Fibroblast of lung (primary cell): ENCODE results near the gene KCNE3. TPM values are rescaled to one million over a fixed set of nuclear protein-coding genes. Genes with fewer than 3 reads are reported as not detected.

Source experiments
- DNase-seq, 2 donors: peaks; one replicate each; pipeline versions ENCODE4 v3.0.0 to v3.0.0-alpha.2; 2010; ENCODE audit warnings: low read depth in 2 of 2
- H2AFZ ChIP-seq: 2 replicates; pipeline ENCODE4 v1.5.1; 2012; ENCODE audit warnings: low read length, control low read depth, inconsistent platforms
- H3K27ac ChIP-seq: 2 replicates; pipeline ENCODE4 v1.5.1; 2011; ENCODE audit warnings: low read length, control low read depth; ENCODE audit not compliant: insufficient read depth
- H3K27me3 ChIP-seq: 2 replicates; pipeline ENCODE4 v1.5.1; 2011; ENCODE audit warnings: mild to moderate bottlenecking, low read length; ENCODE audit not compliant: control insufficient read depth, insufficient read depth
- H3K36me3 ChIP-seq: 2 replicates; pipeline ENCODE4 v1.5.1; 2011; ENCODE audit warnings: low read length; ENCODE audit not compliant: control insufficient read depth, insufficient read depth
- H3K4me1 ChIP-seq: 2 replicates; pipeline ENCODE4 v1.5.1; 2011; ENCODE audit warnings: low read length; ENCODE audit not compliant: control insufficient read depth, insufficient read depth; ENCODE audit errors: extremely low read depth
- H3K4me2 ChIP-seq: 2 replicates; pipeline ENCODE4 v1.5.1; 2011; ENCODE audit warnings: low read length, control low read depth; ENCODE audit not compliant: insufficient read depth; ENCODE audit errors: extremely low read depth
- H3K4me3 ChIP-seq, 4 experiments: fragments of 200-600 bp in 1 of 4; sonication (generic) in 1 of 4; replicated peaks in 1 of 4; 2 replicates each; pipeline ENCODE4 v1.5.1; 2011 to 2016; ENCODE audit warnings: low read length in 4 of 4, low read depth in 3 of 4, mild to moderate bottlenecking in 3 of 4, control low read depth in 2 of 4, inconsistent platforms in 1 of 4, mixed read lengths in 1 of 4; ENCODE audit not compliant: insufficient read depth in 1 of 4; ENCODE audit errors: control extremely low read depth in 1 of 4
- H3K79me2 ChIP-seq: 2 replicates; pipeline ENCODE4 v1.5.1; 2012; ENCODE audit warnings: mild to moderate bottlenecking, low read length, inconsistent platforms; ENCODE audit not compliant: control insufficient read depth, insufficient read depth
- H3K9ac ChIP-seq: 2 replicates; pipeline ENCODE4 v1.5.1; 2011; ENCODE audit warnings: mild to moderate bottlenecking, low read length, control low read depth; ENCODE audit not compliant: insufficient read depth
- H3K9me3 ChIP-seq: 2 replicates; pipeline ENCODE4 v1.5.1; 2012; ENCODE audit warnings: low read depth, low read length; ENCODE audit not compliant: control insufficient read depth, insufficient read depth
- H4K20me1 ChIP-seq: 2 replicates; pipeline ENCODE4 v1.5.1; 2011; ENCODE audit warnings: low read length; ENCODE audit not compliant: control insufficient read depth, insufficient read depth; ENCODE audit errors: extremely low read depth
- EZH2 ChIP-seq: IDR thresholded peaks from 2 replicates; pipeline ENCODE4 v1.5.1; 2012; ENCODE audit warnings: low read length, control low read depth, mild to moderate bottlenecking; ENCODE audit errors: missing control alignments
- polyA plus RNA-seq, 2 donors: library from polyadenylated mRNA; depleted of rRNA in 1 of 2; stranded (reverse) in 1 of 2; unstranded in 1 of 2; fragments of >200 nt; gene quantifications; 2 replicates each; pipeline ENCODE4 v1.2.1, GENCODE V29; 2011 to 2012; ENCODE audit warnings: missing spikeins in 1 of 2
- total RNA-seq: library from RNA; depleted of rRNA; stranded (reverse); fragments of >200 nt; gene quantifications from 2 replicates; pipeline ENCODE4 v1.2.1, GENCODE V29; 2014
- TF ChIP-seq, protein P1 (sequence below), 2 donors: IDR thresholded peaks in 1 of 2; conservative IDR thresholded peaks in 1 of 2; 1 replicate in 1 of 2; 2 replicates in 1 of 2; pipeline ENCODE4 v1.5.1; 2011 to 2012; ENCODE audit warnings: low read length in 2 of 2, control low read depth in 1 of 2, inconsistent platforms in 1 of 2, low read depth in 1 of 2, mild to moderate bottlenecking in 1 of 2

KCNE3 gene
- total and polyA plus RNA-seq, 2 donors (not counting 1 experiment from before 2014, with no cell fraction given), result 0.25 to 6.4 TPM

DNA sequence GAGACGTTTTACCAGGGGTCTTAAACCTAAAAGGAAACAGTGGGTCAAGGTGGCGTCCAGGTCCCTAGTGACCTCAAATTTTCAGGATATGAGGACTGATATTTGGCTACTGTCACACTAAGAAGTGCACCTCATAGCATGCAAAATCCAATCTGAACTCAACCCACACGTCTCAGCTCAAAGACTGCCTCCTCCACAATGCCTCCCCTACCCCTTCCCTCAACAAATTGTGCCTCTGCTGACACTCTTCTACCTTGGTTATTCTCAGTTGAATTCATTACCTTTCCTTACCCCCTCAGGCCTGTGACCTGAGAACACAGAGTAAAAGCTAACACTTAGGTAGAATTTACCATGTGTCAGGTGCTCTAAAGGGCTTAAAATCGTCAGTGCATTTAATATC lies 38.6 kb upstream of the KCNE3 start:
- no peak overlapping the region for H2AFZ ChIP-seq
- no peaks in the 10 kb centered on the region for H3K9me3 ChIP-seq
- H3K27me3 ChIP-seq, result no peaks in the 10 kb centered on the region
- no peaks in the 10 kb centered on the region for H3K4me1 ChIP-seq
- H3K4me3 ChIP-seq, result no peak overlapping the region
- no peaks in the 10 kb centered on the region for H4K20me1 ChIP-seq
- H3K4me2 ChIP-seq, result no peak overlapping the region
- no peaks in the 10 kb centered on the region for H3K36me3 ChIP-seq
- H3K27ac ChIP-seq, result no peak overlapping the region
- no peak overlapping the region for H3K9ac ChIP-seq
- no peak for DNase-seq
- H3K79me2 ChIP-seq, result no peaks in the 10 kb centered on the region
- TF ChIP-seq EZH2, result no peak
- TF ChIP-seq, protein P1, sequence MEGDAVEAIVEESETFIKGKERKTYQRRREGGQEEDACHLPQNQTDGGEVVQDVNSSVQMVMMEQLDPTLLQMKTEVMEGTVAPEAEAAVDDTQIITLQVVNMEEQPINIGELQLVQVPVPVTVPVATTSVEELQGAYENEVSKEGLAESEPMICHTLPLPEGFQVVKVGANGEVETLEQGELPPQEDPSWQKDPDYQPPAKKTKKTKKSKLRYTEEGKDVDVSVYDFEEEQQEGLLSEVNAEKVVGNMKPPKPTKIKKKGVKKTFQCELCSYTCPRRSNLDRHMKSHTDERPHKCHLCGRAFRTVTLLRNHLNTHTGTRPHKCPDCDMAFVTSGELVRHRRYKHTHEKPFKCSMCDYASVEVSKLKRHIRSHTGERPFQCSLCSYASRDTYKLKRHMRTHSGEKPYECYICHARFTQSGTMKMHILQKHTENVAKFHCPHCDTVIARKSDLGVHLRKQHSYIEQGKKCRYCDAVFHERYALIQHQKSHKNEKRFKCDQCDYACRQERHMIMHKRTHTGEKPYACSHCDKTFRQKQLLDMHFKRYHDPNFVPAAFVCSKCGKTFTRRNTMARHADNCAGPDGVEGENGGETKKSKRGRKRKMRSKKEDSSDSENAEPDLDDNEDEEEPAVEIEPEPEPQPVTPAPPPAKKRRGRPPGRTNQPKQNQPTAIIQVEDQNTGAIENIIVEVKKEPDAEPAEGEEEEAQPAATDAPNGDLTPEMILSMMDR (conservative IDR thresholded peaks at IDR 0.05 in 1 of 2, IDR thresholded peaks at IDR 0.05 in 1 of 2; ENCODE audit: low read depth in 1 of 2, low read length in 2 of 2), result no peak

DNA sequence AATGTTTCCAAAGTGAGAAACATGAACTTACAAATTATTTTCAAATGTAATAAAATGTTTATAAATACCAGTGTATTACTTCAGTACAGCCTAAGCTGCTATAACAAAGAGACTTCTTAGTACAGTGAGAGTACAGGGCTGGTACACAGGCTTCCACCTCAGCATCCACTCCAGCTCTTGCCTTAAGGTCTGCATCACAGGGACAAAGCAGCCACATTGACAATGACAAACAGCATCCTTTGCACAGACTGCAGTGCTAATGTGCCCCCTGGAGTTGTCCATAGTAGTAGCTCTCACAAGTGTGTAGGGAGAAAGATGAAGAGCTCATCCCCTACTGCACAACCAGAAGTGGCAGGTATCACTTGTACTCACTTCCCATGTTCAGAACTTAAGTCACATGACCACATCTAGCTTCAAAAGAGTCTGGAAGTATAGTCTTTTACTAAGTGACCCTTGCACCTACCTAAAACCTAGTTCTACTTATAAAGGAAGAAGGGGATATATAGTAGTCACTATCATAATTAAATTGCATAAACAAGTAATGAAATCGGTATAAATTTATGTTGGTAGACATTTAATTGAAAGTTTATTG lies 36.8 kb upstream of the KCNE3 start:
- DNase-seq, result no peak
- H3K36me3 ChIP-seq, result no peaks in the 10 kb centered on the region
- H4K20me1 ChIP-seq, result no peaks in the 10 kb centered on the region
- H3K4me1 ChIP-seq, result no peaks in the 10 kb centered on the region
- no peak overlapping the region for H3K27ac ChIP-seq
- H3K4me3 ChIP-seq, result no peak overlapping the region
- no peak overlapping the region for H3K9ac ChIP-seq
- no peaks in the 10 kb centered on the region for H3K9me3 ChIP-seq
- no peak overlapping the region for H3K4me2 ChIP-seq
- no peaks in the 10 kb centered on the region for H3K79me2 ChIP-seq
- no peak for TF ChIP-seq EZH2
- TF ChIP-seq, protein P1 (conservative IDR thresholded peaks at IDR 0.05 in 1 of 2, IDR thresholded peaks at IDR 0.05 in 1 of 2; ENCODE audit: low read depth in 1 of 2, low read length in 2 of 2), result no peak
- H2AFZ ChIP-seq, result no peak overlapping the region
- no peaks in the 10 kb centered on the region for H3K27me3 ChIP-seq

DNA sequence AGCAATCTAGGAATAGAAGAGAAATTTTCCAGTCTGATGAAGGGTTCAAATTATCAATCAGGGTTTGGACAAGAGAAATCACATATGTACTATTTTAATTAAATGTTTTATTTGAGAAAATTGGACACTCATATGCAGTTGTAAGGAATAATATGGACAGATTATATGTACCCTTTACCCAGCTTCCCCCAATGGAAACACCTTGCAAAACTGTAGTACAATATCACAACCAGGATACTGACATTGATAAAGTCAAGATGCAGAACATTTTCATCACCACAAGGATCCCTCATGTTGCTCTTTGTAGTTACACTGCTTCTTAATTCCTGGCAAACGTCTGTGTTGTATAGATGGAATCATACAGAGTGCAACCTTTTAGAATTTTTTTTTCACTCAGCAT lies 27.6 kb upstream of the KCNE3 start:
- no peak overlapping the region for H3K9ac ChIP-seq
- H3K79me2 ChIP-seq, result no peaks in the 10 kb centered on the region
- no peak overlapping the region for H3K27ac ChIP-seq
- no peak overlapping the region for H3K4me3 ChIP-seq
- no peaks in the 10 kb centered on the region for H3K36me3 ChIP-seq
- no peak for DNase-seq
- no peaks in the 10 kb centered on the region for H4K20me1 ChIP-seq
- H3K4me1 ChIP-seq, result peaks cover 3% of the 10 kb centered on the region
- H2AFZ ChIP-seq, result no peak overlapping the region
- TF ChIP-seq, protein P1 (conservative IDR thresholded peaks at IDR 0.05 in 1 of 2, IDR thresholded peaks at IDR 0.05 in 1 of 2; ENCODE audit: low read depth in 1 of 2, low read length in 2 of 2), result no peak
- no peak for TF ChIP-seq EZH2
- no peaks in the 10 kb centered on the region for H3K9me3 ChIP-seq
- H3K4me2 ChIP-seq, result no peak overlapping the region
- H3K27me3 ChIP-seq, result no peaks in the 10 kb centered on the region
